Adrenal gland (tissue), 5 donors: ENCODE measurements around the gene ZNF831.

Source experiments
- POLR2A ChIP-seq, 2 donors: fragments of 450-650 bp; IDR thresholded peaks; one replicate each; pipeline ENCODE4 v1.6.1; 2017; ENCODE audit warnings: antibody characterized with exemption in 2 of 2, mild to moderate bottlenecking in 2 of 2, moderate library complexity in 1 of 2
- TF ChIP-seq, protein P1 (sequence below), 6 experiments: fragments of 450-650 bp in 4 of 6; fragments of 200-600 bp in 2 of 6; sonication (generic) in 1 of 6; IDR thresholded peaks; 1 replicate in 5 of 6; 2 replicates in 1 of 6; pipeline versions ENCODE4 v1.5.1 to v1.8.0; 2016 to 2021; ENCODE audit warnings: antibody characterized with exemption in 6 of 6, mild to moderate bottlenecking in 2 of 6, moderate library complexity in 1 of 6
- donor health status: DM: no; HTN: no; CAD: no.

DNA sequence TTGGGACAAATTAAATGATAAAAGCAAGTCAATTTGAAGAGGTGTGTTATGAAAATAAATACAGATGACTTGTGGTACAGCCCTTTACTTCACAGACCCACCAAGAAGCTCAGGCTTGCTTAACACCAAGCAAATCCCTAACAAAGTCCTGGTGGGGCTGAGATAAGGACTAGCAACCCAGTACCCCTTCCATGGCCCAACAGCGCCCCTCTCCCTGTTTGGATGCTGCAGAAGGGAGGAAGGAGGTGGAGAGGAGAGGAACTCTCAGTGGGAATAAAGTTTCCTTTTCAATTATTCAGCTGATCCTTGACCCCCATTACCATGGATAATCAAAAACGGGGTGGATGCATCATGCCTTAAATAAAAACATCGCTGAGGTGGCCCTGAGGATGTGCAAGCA, 4.5 kb upstream of the ZNF831 start:
- TF ChIP-seq, protein P1, sequence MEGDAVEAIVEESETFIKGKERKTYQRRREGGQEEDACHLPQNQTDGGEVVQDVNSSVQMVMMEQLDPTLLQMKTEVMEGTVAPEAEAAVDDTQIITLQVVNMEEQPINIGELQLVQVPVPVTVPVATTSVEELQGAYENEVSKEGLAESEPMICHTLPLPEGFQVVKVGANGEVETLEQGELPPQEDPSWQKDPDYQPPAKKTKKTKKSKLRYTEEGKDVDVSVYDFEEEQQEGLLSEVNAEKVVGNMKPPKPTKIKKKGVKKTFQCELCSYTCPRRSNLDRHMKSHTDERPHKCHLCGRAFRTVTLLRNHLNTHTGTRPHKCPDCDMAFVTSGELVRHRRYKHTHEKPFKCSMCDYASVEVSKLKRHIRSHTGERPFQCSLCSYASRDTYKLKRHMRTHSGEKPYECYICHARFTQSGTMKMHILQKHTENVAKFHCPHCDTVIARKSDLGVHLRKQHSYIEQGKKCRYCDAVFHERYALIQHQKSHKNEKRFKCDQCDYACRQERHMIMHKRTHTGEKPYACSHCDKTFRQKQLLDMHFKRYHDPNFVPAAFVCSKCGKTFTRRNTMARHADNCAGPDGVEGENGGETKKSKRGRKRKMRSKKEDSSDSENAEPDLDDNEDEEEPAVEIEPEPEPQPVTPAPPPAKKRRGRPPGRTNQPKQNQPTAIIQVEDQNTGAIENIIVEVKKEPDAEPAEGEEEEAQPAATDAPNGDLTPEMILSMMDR (IDR thresholded peaks at IDR 0.05) = no peak
- no peak for TF ChIP-seq POLR2A (IDR thresholded peaks at IDR 0.05)
